Naive thymus-derived CD4-positive, alpha-beta T cell (primary cell): ENCODE results near the gene MYOT. TPM values are rescaled to one million over a fixed set of nuclear protein-coding genes. Genes with fewer than 3 reads are reported as not detected.

Experiments
- ATAC-seq: fragments of 150-1000 bp; cut with Tn5 transposase; 2 replicates; pipeline ENCODE4 v1.10.0; 2021; ENCODE audit warnings: mild to moderate bottlenecking, moderate library complexity
- CTCF ChIA-PET: fragments of 350-600 bp; sonication (Branson Sonifier 250); formaldehyde crosslinking; loops from one replicate; lab custom pipeline; 2021; ENCODE audit warnings: antibody characterized with exemption; lab: Charles Lee
- POLR2A ChIA-PET: fragments of 350-600 bp; sonication (Branson Sonifier 250); formaldehyde crosslinking; loops from one replicate; lab custom pipeline; 2021; ENCODE audit warnings: antibody characterized with exemption, inconsistent platforms; lab: Charles Lee
- DNase-seq, 9 donors: peaks; one replicate each; pipeline versions ENCODE4 v3.0.0 to v3.0.0-alpha.2; 2020 to 2022; ENCODE audit warnings: mixed read lengths in 1 of 9
- H3K27ac ChIP-seq: one replicate; pipeline ENCODE4 v1.7.0; 2013; ENCODE audit warnings: mild to moderate bottlenecking, low read depth, low read length, moderate library complexity
- H3K27me3 ChIP-seq, 2 donors: one replicate each; pipeline ENCODE4 v1.7.0; 2013; ENCODE audit warnings: low read length in 2 of 2, mild to moderate bottlenecking in 2 of 2, moderate library complexity in 2 of 2; ENCODE audit not compliant: control insufficient read depth in 2 of 2, insufficient read depth in 2 of 2
- H3K36me3 ChIP-seq, 3 experiments: 1 replicate in 2 of 3; 2 replicates in 1 of 3; pipeline ENCODE4 v1.7.0; 2013; ENCODE audit warnings: low read length in 3 of 3, mild to moderate bottlenecking in 3 of 3, moderate library complexity in 1 of 3; ENCODE audit not compliant: insufficient read depth in 3 of 3, control insufficient read depth in 2 of 3
- H3K4me1 ChIP-seq, 2 donors: one replicate each; pipeline ENCODE4 v1.7.0; 2013; ENCODE audit warnings: low read length in 2 of 2, mild to moderate bottlenecking in 2 of 2, moderate library complexity in 1 of 2; ENCODE audit not compliant: control insufficient read depth in 2 of 2, insufficient read depth in 2 of 2
- H3K4me3 ChIP-seq: 2 replicates; pipeline ENCODE4 v1.7.0; 2013; ENCODE audit warnings: mild to moderate bottlenecking, low read length
- H3K9me3 ChIP-seq, 3 experiments: 1 replicate in 2 of 3; 2 replicates in 1 of 3; pipeline ENCODE4 v1.7.0; 2013; ENCODE audit warnings: low read length in 3 of 3; ENCODE audit not compliant: control insufficient read depth in 2 of 3
- H3K27ac Mint-ChIP-seq, 9 donors: one replicate each; pipeline ENCODE4 v1.8.0; 2020 to 2022; ENCODE audit warnings: mixed read lengths in 9 of 9, mild to moderate bottlenecking in 8 of 9, moderate library complexity in 5 of 9, inconsistent platforms in 2 of 9
- H3K27me3 Mint-ChIP-seq, 5 donors: one replicate each; pipeline ENCODE4 v1.8.0; 2021 to 2022; ENCODE audit warnings: mixed read lengths in 5 of 5, mild to moderate bottlenecking in 1 of 5
- H3K36me3 Mint-ChIP-seq, 5 donors: one replicate each; pipeline ENCODE4 v1.8.0; 2020 to 2022; ENCODE audit warnings: mixed read lengths in 5 of 5, mild to moderate bottlenecking in 3 of 5, inconsistent platforms in 1 of 5
- H3K4me1 Mint-ChIP-seq, 7 donors: one replicate each; pipeline ENCODE4 v1.8.0; 2020 to 2022; ENCODE audit warnings: mixed read lengths in 7 of 7, mild to moderate bottlenecking in 3 of 7, inconsistent platforms in 1 of 7
- H3K4me3 Mint-ChIP-seq, 10 donors: one replicate each; pipeline ENCODE4 v1.8.0; 2020 to 2022; ENCODE audit warnings: mild to moderate bottlenecking in 10 of 10, mixed read lengths in 10 of 10, moderate library complexity in 6 of 10, inconsistent platforms in 2 of 10
- H3K9me3 Mint-ChIP-seq, 11 donors: one replicate each; pipeline ENCODE4 v1.8.0; 2020 to 2022; ENCODE audit warnings: mixed read lengths in 11 of 11, mild to moderate bottlenecking in 4 of 11, inconsistent platforms in 1 of 11, moderate library complexity in 1 of 11
- intact Hi-C, 2 donors: fragments of 100-400 bp; cut with micrococcal nuclease; formaldehyde crosslinking; loops; one replicate each; pipeline ENCODE4 v1.15.1; 2023
- polyA plus RNA-seq, 2 donors: library from polyadenylated mRNA; unstranded; fragments of 300-500 nt; fragmentation: Illumina TruSeq; gene quantifications; one replicate each; pipeline ENCODE4 v1.2.3, GENCODE V29; 2021
- total RNA-seq, 6 experiments: library from RNA in 5 of 6; stranded (reverse) in 5 of 6; gene quantifications; 1 replicate in 5 of 6; 2 replicates in 1 of 6; pipeline ENCODE4 v1.2.3 and lab custom pipeline; 2021 to 2026

MYOT gene
- total and polyA plus RNA-seq, 7 experiments from 2014 or later: 0.87 TPM; not detected in 6

- CTCF ChIA-PET: no interaction called here
- no peaks in the 10 kb centered on the region for H3K9me3 Mint-ChIP-seq
- POLR2A ChIA-PET: interaction anchor here (0.7 kb wide), 1 partner anchor 21 kb away, joined by 3 read pairs; no protein-coding TSS in a partner anchor
Observed at GRCh38 chr5:137872466-137872865, 4.8 kb downstream of the MYOT start.

GRCh38 chr5:137876101-137876500 is 8.4 kb downstream of the MYOT start:
- peaks cover 0 to 7% (median 0%) of the 10 kb centered on the region in 5 donors for H3K27me3 Mint-ChIP-seq
- H3K27me3 ChIP-seq: no peaks in the 10 kb centered on the region
- no peaks in the 10 kb centered on the region for H3K36me3 ChIP-seq
- POLR2A ChIA-PET: no interaction called here
- H3K27ac ChIP-seq: no peak overlapping the region
- ATAC-seq (no peak), DNase-seq (no peak)
- H3K9me3 ChIP-seq: no peaks in the 10 kb centered on the region
- CTCF ChIA-PET: no interaction called here
- intact Hi-C loops: no loop called here
- H3K4me3 Mint-ChIP-seq: no peak overlapping the region
- H3K36me3 Mint-ChIP-seq: peaks cover 0 to 4% (median 0%) of the 10 kb centered on the region in 5 donors
- H3K4me1 ChIP-seq: no peaks in the 10 kb centered on the region
- H3K27ac Mint-ChIP-seq: no peak overlapping the region
- no peak overlapping the region for H3K4me3 ChIP-seq
- peaks cover 0 to 4% (median 0%) of the 10 kb centered on the region in 7 donors for H3K4me1 Mint-ChIP-seq
- H3K9me3 Mint-ChIP-seq: no peaks in the 10 kb centered on the region

More at GRCh38 chr5:137872466-137872865, 4.8 kb downstream of the MYOT start:
- Mint-ChIP-seq H3K4me3 (no peak overlapping the region), H3K27ac (no peak overlapping the region), H3K27me3 (peaks cover 0 to 8% (median 0%) of the 10 kb centered on the region in 5 donors), H3K4me1 (peaks cover 0 to 5% (median 0%) of the 10 kb centered on the region in 7 donors), H3K36me3 (peaks cover 0 to 5% (median 0%) of the 10 kb centered on the region in 5 donors)
- no peaks in the 10 kb centered on the region for H3K36me3 ChIP-seq
- intact Hi-C loops: no loop called here
- no peak overlapping the region for H3K4me3 ChIP-seq
- ATAC-seq: no peak
- no peaks in the 10 kb centered on the region for H3K4me1 ChIP-seq
- DNase-seq: no peak
- no peaks in the 10 kb centered on the region for H3K9me3 ChIP-seq
- H3K27me3 ChIP-seq: no peaks in the 10 kb centered on the region
- no peak overlapping the region for H3K27ac ChIP-seq

GRCh38 chr5:137880313-137880712 is 12.7 kb downstream of the MYOT start:
- no peaks in the 10 kb centered on the region for H3K4me1 ChIP-seq
- no peaks in the 10 kb centered on the region for H3K9me3 ChIP-seq
- ChIA-PET CTCF (interaction anchor here (0.8 kb wide), 1 partner anchor 9 kb away, joined by 3 read pairs; the partner anchor contains the start of gene PKD2L2), POLR2A (interaction anchor here (0.9 kb wide), 1 partner anchor 8 kb away, joined by 5 read pairs; the partner anchor contains the start of gene PKD2L2)
- H3K4me3 ChIP-seq: no peak overlapping the region
- intact Hi-C loops: no loop called here
- H3K27me3 ChIP-seq: no peaks in the 10 kb centered on the region
- H3K27ac ChIP-seq: no peak overlapping the region
- DNase-seq (no peak), ATAC-seq (no peak)
- H3K27me3 Mint-ChIP-seq: no peaks in the 10 kb centered on the region
- H3K4me1 Mint-ChIP-seq: peaks cover 0 to 4% (median 0%) of the 10 kb centered on the region in 7 donors
- no peaks in the 10 kb centered on the region for H3K9me3 Mint-ChIP-seq
- peaks cover 0 to 9% (median 4%) of the 10 kb centered on the region in 5 donors for H3K36me3 Mint-ChIP-seq
- no peak overlapping the region for H3K27ac Mint-ChIP-seq
- H3K36me3 ChIP-seq: no peaks in the 10 kb centered on the region
- H3K4me3 Mint-ChIP-seq: no peak overlapping the region

- intact Hi-C loops: no loop called here
- Mint-ChIP-seq H3K36me3 (no peaks in the 10 kb centered on the region), H3K27me3 (peaks cover 0 to 4% (median 0%) of the 10 kb centered on the region in 5 donors), H3K27ac (peak overlapping the region in 4 of 9 donors; percentile 12 to 96 (median 92)), H3K4me3 (peak overlapping the region; percentile 21 to 93 (median 86)), H3K9me3 (no peaks in the 10 kb centered on the region), H3K4me1 (peaks cover 9 to 37% (median 25%) of the 10 kb centered on the region in 7 donors)
- CTCF ChIA-PET: no interaction called here
- Histone ChIP-seq H3K36me3 (no peaks in the 10 kb centered on the region), H3K27me3 (no peaks in the 10 kb centered on the region), H3K9me3 (no peaks in the 10 kb centered on the region), H3K4me3 (no peak overlapping the region), H3K4me1 (peaks cover 4 to 12% of the 10 kb centered on the region in 2 donors), H3K27ac (no peak overlapping the region)
- DNase-seq (no peak), ATAC-seq (no peak)
- POLR2A ChIA-PET: interaction anchor here (0.7 to 1.6 kb wide), 3 partner anchors 17 to 166 kb away, joined by 3 to 5 read pairs (median 4); partner anchors contain the start of gene HNRNPA0
Observed at GRCh38 chr5:137887831-137888230, 20.2 kb downstream of the MYOT start.

- Mint-ChIP-seq H3K27me3 (peaks cover 0 to 4% (median 0%) of the 10 kb centered on the region in 5 donors), H3K4me3 (peak overlapping the region; percentile 85 to 95 (median 92)), H3K4me1 (peaks cover 9 to 37% (median 25%) of the 10 kb centered on the region in 7 donors), H3K36me3 (no peaks in the 10 kb centered on the region), H3K27ac (peak overlapping the region; percentile 87 to 96 (median 95)), H3K9me3 (no peaks in the 10 kb centered on the region)
- H3K9me3 ChIP-seq: no peaks in the 10 kb centered on the region
- H3K4me3 ChIP-seq: peak overlapping the region; percentile 73
- POLR2A ChIA-PET: interaction anchor here (0.7 to 1.6 kb wide), 11 partner anchors 8 to 1405 kb away, joined by 3 to 5 read pairs (median 3); partner anchors contain the start of genes HNRNPA0 and HSPA9
- H3K36me3 ChIP-seq: no peaks in the 10 kb centered on the region
- ATAC-seq: no peak
- intact Hi-C loops: no loop called here
- peak overlapping the region; percentile 81 for H3K27ac ChIP-seq
- H3K27me3 ChIP-seq: no peaks in the 10 kb centered on the region
- peak in 2 of 9 donors; percentile 1 to 12 for DNase-seq
- H3K4me1 ChIP-seq: peaks cover 4 to 12% of the 10 kb centered on the region in 2 donors
- CTCF ChIA-PET: interaction anchor here (0.6 kb wide), 1 partner anchor 110 kb away, joined by 3 read pairs; no protein-coding TSS in a partner anchor
Observed at GRCh38 chr5:137888466-137888862, 20.8 kb downstream of the MYOT start.

- Histone ChIP-seq H3K4me1 (peaks cover 4 to 12% of the 10 kb centered on the region in 2 donors), H3K36me3 (no peaks in the 10 kb centered on the region), H3K9me3 (no peaks in the 10 kb centered on the region), H3K27me3 (no peaks in the 10 kb centered on the region), H3K27ac (peak within 1 kb of the TSS; percentile 81), H3K4me3 (peak within 1 kb of the TSS; percentile 73)
- Mint-ChIP-seq H3K27me3 (peaks cover 0 to 4% (median 0%) of the 10 kb centered on the region in 5 donors), H3K9me3 (no peaks in the 10 kb centered on the region), H3K4me1 (peaks cover 9 to 37% (median 25%) of the 10 kb centered on the region in 7 donors), H3K36me3 (no peaks in the 10 kb centered on the region), H3K4me3 (peak within 1 kb of the TSS; percentile 85 to 95 (median 92)), H3K27ac (peak within 1 kb of the TSS; percentile 87 to 96 (median 95))
- CTCF ChIA-PET: interaction anchor here (0.6 to 0.8 kb wide), 2 partner anchors 9 to 110 kb away, joined by 3 read pairs; no protein-coding TSS in a partner anchor
- intact Hi-C loops: loop anchor here (1.0 kb wide), 2 partner anchors 135 to 143 kb away; partner anchors contain the start of gene HNRNPA0 (in 2 of the 2)
- ATAC-seq (peak; percentile 99), DNase-seq (peak; percentile 62 to 82 (median 78))
- POLR2A ChIA-PET: interaction anchor here (0.7 to 1.6 kb wide), 12 partner anchors 9 to 1404 kb away, joined by 3 to 5 read pairs (median 3); partner anchors contain the start of genes HNRNPA0 and HSPA9
Observed at GRCh38 chr5:137888863-137889759, 21.5 kb downstream of the MYOT start, which contains the start of gene PKD2L2. PKD2L2 (plus strand) TSS chr5:137889457; CDS start chr5:137889492, 35 bp downstream.
